GM19239 (cell line): Measurements from ENCODE around the gene GMDS.
A peak's percentile ranks its signal among the peaks of the same experiment; 100 is the strongest.

ENCODE experiments used
- DNase-seq: peaks from one replicate; pipeline ENCODE4 v3.0.0; 2011; ENCODE audit warnings: low spot score; ENCODE audit not compliant: insufficient read length
- FAIRE-seq: peaks from 2 replicates; lab custom pipeline; 2011; peaks lifted over from hg19 to GRCh38; lab: Jason Lieb, UNC

Gene GMDS

DNA sequence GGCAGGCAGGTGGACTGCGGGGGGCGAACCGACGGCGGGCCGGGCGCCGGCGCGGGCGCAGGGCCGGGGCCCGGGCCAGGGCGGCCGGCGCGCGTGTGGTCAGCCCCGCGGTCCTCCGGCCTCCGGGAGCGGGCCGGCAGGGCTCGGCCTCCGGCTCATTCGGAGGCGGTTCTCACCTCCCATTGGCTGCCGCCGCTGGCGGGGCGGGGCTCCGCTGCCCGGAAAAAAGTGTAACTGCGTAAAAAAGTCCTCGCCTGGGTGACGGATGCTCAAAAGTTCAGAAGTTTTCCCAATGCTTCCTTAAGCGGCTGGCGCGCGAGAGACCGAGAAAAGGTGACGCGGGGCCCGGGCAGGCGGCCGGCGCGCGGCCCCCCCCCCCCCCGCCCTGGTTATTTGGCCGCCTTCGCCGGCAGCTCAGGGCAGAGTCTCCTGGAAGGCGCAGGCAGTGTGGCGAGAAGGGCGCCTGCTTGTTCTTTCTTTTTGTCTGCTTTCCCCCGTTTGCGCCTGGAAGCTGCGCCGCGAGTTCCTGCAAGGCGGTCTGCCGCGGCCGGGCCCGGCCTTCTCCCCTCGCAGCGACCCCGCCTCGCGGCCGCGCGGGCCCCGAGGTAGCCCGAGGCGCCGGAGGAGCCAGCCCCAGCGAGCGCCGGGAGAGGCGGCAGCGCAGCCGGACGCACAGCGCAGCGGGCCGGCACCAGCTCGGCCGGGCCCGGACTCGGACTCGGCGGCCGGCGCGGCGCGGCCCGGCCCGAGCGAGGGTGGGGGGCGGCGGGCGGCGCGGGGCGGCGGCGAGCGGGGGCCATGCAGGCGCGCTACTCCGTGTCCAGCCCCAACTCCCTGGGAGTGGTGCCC lies 635.5 kb downstream of the GMDS start, which contains the start of gene FOXC1:
FOXC1 (plus strand) TSS at position 268 of the 849 bp plus-strand sequence; CDS start at position 799, 531 bp downstream.
- peak; percentile 68 for FAIRE-seq

DNA sequence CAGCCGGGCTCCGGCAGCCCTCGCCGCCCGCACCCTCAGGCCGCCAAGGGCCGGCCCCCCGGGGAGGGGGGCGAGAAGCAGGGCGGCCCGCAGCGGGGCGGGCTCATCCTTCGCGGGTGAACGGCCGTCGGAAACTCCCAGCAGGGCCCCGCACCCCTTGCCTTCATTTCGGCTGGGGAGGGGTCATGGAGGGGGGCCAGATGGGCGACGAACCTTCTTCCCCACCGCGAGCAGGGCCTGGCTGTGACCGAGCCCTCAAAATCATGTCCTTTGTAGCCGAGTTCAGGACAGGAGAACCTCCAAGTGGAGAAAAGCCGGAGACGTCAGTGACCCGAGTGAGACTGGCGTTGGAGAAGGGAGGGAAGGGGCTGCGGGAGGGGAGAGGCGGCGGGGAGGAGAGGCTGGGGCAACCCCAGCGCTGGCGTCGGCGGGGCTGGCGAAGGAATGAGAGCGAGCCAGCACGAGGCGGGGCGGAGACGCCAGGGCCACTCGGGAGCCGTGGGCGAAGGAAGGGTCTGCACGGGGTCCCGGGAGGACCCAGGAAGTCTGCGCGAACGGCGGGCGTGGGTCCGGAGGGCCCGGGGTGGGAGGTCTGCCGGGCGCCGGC lies 636.3 kb downstream of the GMDS start:
- DNase-seq (no peak), FAIRE-seq (no peak)

More for the DNA sequence above, 635.5 kb downstream of the GMDS start, which contains the start of gene FOXC1:
- DNase-seq = peak; percentile 96

DNA sequence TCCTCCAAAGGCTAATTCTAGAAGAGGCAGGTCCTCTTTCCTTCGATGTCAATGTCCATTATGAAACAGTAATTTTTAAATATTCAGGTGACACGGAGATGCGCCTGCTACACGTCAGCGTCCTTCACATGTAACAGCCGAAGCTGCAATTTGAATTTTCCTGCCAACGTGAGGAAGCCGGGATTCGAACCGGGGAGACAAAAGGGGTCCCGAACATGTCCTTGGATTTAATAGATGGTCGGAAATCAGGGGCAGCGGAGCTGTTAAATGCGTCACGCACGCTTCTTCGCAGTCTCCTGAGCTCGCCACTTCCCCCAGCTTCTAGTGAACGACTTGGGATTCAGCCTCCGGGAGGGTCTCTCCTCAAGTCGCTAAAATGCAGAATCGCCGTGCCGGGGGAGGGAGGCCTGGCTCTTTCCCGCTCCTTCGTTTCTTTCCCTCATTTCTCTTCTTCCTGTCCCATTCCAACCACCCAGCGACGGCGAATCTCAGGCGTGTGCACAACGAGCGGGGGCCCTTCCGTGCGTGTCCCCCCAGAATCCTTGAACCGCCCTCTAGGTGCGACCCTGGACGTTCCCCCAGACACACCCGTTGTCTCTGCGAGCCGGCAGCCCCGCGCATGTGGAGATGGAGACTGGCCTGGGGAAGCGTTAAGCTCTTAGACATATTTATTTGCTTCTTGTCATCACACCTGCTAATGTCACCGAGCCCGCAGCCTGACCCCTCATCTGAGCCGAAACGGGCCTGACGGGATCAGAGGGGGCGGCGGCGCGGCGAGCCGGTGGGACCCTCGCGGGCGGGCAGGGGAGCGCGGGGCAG lies 637.0 kb downstream of the GMDS start:
- DNase-seq (no peak), FAIRE-seq (no peak)

DNA sequence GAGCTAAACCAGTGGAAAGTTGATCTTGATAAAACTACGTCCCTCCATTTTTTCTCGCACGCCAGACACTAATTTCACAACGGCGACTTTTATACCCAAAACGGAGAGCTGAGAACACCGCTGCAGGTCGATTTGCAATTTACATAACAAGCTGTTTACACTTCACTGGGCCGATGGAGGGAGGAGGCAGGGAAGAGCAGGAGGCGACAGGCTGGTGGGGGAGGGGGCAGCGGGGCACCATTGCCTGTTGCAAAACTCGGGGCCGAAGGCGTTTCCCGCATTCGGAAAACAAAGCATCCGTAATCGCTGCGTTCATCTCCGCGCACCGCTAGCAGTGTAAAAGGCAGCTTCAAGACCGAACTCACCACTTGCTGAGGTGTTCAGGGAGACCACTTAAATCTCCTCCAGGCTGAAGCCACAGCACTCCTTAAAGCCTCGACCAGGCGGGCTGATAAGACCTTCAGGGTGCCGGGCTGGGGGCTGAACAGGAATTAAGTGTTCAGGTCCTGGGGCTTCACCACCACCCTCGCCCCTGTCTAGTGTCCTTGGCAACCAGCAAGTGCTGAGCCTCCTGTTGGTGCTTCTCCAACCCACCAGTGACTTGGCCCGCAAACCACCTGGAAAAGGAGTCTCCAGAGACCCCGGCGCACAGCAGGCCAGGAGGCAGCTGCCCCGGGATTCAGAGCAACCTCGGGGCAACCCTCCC lies 637.7 kb downstream of the GMDS start:
- FAIRE-seq (peak; percentile 45), DNase-seq (no peak)

DNA sequence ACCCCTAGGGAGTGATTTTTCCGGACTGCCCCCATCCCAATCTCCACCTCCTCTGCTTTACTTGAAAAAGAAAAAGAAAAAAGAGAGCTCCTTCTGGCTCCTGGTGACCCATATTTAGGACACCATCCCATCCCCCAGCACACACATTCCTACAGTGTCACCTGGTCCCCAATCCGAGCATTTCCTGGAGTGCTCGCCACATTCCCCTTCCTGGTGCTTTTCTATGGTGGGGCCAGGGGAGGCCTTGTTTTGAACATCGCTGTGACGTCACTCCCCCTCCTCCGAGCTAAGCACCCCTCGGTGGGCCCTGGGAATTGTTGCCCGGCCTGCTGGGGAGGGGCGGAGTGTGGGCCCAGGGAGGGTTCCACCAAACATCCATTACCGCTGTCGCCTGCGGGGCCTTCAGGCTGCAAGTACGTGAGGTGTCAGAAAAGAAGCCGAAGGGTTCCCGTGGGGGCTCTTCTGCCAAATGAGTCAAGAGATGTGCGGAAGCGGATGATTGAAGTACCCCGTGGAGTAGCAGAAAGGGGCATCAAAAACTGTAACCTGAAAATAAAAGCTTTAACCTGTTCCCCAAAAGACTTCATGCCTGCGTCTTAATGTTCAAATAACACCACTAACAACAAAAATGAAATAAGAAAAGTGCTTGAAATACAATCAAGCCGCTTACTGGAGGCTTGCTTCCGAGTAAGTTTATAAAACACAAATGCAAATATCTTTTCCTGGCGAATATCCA lies 638.5 kb downstream of the GMDS start:
- FAIRE-seq (no peak), DNase-seq (no peak)

DNA sequence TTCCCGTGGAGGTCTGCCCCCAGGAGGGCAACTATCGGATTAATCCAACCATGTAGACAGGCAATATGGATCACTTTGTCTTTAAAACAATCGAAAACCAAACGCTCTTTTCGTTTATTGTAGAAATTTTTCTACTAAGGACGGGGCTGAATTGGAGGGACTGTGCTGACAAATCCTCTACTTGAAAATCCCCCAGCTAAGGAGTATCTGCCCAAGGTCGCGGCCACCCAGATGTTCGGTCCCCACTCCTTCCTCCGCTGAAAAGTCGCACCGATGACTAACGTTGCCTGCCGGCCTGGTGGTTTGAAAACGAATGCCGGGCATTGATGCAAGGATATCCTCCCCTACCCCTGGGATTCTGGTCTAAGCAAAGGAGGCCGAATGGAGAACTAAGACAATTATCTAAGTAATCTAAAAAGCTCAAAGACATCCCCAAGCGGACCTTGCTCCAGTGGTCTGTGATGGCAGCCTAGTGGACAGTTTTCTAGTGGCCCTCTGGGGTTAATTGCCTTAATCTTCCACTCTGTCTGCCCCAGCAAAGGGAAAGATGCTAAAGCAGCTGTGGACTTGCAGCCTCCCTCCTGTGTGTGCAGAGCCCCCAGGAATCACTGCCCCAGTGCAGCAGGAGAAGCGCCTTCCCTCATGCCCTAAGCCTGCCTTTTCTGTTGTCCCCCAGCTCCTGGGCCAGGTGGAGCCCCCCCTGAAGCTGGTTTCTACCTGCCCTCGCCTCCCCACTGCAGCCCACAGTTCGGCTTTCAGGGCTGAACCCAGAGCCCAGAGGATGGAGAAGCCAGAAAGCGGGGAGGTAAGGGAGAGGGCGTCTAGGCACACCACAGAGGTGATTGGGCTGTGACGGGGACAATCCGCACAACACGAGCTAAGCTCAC lies 639.3 kb downstream of the GMDS start:
- FAIRE-seq = no peak

DNA sequence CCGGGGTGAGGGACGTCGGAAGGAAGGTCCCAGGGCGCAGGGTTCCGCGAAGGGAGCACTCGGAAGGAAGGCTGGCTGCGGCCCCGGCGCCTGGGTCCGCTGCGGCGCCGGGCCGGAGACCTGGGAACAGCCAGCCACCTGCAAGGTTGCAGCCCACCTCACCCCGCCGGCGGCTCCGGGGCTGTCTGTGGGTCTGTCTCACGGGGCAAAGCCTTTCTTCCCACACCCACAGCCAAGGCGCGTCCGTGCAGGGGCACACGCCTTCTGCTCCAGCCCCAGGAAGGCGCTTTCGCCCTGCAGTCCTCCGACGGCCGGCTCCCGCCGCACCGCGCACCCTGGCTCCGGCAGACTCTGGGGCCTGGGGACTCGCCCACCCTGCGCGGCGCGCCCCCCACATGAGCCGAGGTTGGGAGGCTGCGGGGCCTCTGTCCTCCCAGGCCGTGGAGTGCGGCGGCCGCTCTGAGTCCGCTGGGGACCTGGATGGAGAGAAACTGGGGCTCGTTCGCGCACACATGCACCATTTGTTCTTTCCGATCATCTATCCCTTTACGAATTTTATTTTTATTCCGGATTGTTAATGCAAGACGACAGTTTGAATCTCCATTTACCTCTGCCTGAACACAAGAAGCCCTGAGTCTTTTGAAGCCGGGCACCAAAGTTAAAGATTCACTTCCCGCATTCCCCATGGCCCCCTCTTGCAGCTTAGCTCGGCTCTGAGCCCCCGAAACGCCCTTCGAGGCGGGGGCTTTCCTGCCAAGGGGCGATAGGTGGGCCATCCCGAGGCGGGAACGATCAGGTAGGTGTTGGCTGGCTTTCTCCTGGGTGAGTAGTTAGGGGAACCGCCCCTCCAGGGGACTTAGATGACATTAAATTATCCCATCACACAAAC lies 640.2 kb downstream of the GMDS start:
- DNase-seq (no peak), FAIRE-seq (no peak)

More for the DNA sequence above, 639.3 kb downstream of the GMDS start:
- DNase-seq = no peak

DNA sequence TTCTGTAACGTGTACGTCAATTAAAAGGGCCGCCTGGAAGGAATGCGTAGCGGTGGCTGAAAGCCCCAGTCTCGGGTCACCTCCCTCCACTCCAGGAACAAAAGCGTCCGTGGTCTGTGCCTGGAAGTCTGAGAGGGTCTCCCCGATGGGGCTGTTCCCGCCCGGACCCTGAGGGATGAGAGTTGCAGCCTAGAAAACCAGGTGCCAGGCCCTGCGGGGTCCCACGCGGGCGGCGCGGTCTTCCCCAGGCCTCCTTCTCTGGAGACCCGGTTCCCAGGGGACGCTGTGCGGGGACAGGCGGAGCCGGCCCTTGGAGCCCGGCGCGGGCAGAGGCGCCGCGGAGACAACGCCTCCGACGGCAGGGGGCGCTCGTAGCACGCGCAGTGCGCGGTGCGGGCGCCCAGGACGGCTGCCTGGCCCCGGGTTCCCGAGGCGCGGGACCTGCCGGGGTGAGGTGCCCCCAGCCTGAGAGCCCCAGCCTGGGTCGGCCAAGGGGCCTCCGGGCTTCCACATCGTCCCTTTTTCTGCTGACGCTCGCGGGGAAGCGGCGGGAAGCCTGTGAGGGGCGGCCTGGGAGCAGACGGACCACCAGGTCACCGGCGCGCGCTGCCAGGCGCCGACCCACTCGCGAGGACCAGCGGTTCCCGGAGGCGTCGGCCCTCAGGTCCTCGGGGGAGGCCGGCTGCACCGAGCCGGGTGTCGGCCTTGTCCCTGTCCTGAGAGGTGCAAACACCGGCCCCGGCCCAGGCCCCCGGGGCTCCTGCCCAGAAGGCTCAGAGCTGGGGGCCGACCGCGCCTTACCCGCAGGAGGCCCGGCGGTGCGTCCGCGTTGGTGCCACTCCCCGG lies 641.0 kb downstream of the GMDS start:
- FAIRE-seq = no peak
- DNase-seq = no peak

DNA sequence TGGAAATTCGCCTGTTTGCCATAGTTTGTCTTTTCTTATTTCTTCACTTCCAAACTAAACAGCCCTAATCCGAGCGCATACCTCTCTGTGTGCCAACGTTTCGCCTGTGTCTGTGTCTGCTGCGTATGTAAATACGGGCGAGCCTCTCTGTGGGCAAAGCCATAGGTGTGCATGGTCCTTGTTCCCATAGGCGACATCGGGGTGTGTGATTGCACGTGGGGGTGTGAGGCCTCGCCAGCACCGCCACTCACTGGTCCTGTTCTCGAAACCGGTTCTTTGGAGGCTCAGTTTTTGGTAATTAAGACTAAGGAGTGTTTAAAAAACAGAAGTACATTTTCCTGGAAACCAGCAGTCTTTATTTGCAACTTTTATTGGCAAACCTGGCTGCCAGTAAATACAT lies 641.7 kb downstream of the GMDS start:
- no peak for FAIRE-seq
- DNase-seq = no peak

DNA sequence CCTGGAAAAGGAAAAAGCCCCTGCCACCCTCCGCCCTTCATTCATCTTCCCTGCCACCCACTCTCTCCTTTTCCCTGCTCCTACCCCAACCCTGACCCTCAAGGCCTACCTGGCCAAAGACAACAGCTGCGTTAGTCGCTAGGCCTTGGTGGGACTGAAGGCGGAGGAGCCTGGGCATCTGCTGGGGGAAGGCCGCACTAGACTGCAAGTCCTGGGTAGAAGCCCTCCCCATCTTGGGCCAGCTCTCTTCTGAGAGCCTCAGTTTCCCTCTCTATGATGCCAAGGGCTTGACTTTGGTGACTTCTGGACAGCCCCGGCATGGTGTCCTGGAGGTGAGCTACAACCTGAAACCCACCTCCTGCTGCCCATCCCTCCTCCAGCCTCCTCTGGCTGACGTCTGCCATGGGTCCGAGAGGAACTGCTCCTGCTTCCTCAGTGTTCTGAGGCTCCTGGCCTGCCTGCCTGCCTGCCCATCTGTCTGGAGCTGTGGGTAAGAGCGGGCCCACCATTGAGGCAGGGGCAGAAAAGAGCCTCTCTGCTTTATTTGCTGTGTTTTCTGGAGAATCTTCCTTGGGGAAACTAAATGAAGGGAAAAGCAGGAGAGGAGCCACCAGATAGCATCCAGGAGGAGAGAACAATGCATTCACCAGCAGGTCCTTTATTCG lies 643.2 kb downstream of the GMDS start:
- FAIRE-seq (no peak), DNase-seq (no peak)

DNA sequence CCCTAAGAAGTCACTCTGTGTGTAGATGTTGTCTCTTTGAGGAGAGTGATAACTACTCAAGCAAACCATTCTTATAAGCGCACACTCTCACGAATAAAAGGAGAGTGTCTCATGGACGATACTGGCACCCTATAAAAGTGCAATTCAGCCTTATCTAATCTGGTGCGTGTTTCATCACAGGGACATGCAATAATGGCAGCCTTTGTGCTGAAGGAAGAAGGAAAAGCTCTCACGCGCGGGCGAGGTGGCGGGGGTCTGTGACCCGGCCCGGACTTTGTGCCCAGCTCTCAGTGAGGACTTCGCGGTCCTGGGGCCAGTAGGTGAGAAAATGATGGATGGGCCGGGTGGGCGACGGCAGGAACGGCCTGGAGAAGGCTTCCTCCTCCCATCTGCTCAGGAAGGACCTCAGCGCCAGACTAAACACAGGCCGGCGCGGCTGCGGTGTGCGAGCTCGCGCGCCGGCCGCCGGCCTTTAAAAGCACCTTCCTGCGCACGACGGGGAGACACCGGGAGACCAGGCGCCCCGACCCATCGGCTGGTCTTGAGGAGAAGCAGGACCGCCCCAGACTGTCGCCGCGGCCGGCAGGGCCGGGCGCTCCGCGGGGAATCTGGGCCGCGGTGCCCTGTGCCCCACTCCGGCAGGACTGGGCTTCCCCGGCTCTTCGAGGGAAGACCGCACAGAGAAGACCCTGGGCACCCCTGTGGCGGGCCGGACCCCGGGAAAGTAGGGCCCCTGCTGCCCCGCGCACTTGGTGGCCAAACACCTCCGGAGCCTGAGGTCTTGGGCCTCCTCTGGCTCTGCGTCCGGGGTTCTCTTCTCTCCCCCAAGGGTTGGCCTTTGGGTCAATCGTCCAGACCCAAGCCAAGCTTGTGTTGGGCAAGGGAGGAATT lies 644.0 kb downstream of the GMDS start:
- DNase-seq = no peak
- FAIRE-seq = no peak

DNA sequence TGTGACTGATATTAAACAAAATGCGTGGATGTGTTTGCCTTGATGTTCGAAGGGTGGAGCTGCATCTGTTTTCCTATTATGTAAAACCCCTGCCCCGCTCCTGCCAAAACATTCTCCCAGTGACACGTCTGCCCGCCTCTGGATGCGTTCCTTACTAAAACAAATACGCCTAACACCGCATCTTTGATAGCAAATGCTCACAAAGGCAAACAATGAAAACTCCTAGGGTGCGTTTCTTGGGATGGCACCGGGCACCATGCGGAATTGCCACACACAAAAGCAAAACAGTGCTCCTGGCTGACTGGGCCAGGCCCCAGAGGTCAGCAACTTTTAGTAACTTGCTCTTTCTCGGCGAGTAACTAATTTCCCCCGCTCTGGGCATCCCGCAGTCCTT lies 644.6 kb downstream of the GMDS start:
- FAIRE-seq = no peak

DNA sequence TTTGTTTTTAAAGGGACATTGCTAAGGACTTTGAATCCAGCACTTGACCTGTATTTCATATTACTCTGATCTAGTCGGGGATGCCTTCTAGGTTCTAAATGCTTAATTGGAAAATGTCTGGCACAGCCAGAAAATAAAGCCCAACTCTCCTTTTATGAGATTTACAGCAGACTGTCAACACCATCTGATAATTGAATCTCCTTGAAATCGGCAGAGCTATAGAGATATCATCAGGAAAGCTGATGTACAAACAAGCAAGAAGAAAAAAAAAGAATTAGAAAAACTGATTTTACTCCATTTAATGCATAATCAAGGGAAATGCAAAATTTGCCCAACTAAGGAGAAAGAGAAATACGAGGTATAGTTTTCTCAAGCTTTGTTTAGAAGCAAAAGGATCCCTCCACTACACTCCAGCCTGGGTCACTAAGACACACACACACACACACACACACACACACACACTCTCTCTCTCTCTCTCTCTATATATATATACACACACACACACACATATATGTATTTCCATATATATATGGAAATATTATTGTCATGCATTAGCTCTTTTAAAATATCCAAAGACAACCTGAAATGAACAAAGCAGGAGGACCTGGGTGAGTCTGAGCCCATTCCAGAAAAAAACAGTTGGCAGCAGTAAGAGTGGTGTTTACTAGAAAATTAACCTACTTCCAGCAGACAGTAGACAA lies 645.2 kb downstream of the GMDS start:
- DNase-seq (no peak), FAIRE-seq (no peak)

More for the DNA sequence above, 644.6 kb downstream of the GMDS start:
- no peak for DNase-seq

DNA sequence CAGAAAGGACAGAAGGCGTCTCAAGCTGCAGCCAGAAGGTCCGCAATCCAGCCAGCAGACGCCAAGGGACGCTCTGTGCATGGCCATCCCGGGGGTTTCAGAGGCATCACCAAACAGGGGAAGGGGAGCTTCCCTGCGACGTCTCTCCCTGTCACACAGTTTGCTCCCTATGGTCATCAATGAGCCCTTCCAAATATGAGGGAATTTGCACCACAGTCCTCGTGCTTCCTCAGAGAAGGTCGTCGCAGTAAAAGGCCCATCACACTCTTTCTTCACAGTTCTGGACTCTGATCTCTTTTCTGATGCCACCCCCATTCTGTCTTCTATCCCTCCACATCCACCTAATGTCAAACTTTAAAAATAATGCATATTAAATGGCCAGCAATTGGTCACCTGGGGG lies 645.9 kb downstream of the GMDS start:
- no peak for FAIRE-seq
- DNase-seq = no peak

DNA sequence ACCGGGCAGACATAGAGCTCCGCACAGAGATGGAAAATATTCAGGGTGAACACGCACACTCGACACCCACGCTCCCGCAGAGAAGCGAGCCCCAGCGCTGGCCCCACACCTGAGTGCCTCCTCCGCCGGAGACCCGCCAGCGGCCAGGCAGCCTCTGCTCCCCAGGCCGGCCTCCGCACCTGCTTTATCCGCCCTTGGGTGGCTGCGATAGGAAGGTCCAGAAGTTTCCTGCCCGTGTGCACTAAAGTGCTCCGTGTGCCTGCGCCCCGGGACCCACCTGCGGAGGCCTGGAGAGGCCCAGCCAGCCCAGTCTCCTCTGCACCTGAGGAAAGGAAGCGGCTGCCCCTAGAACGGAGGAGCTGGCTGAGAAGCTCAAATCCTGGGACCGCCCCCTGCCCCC lies 646.5 kb downstream of the GMDS start:
- FAIRE-seq (no peak), DNase-seq (no peak)
